Astrocyte (in vitro differentiated cells and primary cell): Measurements from ENCODE around the gene MTCL3.

Experiments used
- CTCF ChIP-seq: IDR thresholded peaks from 2 replicates; pipeline ENCODE4 v1.5.1; 2011; ENCODE audit warnings: low read depth, mild to moderate bottlenecking, inconsistent platforms, low read length, moderate library complexity; ENCODE audit not compliant: insufficient read depth
- EZH2 ChIP-seq: IDR thresholded peaks from 2 replicates; pipeline ENCODE4 v1.6.1; 2012; ENCODE audit warnings: mild to moderate bottlenecking, low read length, inconsistent platforms; ENCODE audit not compliant: insufficient read depth

GRCh38 chr6:127566651-127567050, 47.5 kb upstream of the MTCL3 start:
- TF ChIP-seq CTCF, result no peak
- no peak for TF ChIP-seq EZH2
